ENCODE results near the gene PARD3.

- TF ChIP-seq CTCF (IDR thresholded peaks at IDR 0.05) (no peak), POLR2A (IDR thresholded peaks at IDR 0.05) (no peak)
Measured at GRCh38 chr10:34626158-34626880, 188.8 kb downstream of the PARD3 start.
